ENCODE measurements around the gene FOXF1.

DNA sequence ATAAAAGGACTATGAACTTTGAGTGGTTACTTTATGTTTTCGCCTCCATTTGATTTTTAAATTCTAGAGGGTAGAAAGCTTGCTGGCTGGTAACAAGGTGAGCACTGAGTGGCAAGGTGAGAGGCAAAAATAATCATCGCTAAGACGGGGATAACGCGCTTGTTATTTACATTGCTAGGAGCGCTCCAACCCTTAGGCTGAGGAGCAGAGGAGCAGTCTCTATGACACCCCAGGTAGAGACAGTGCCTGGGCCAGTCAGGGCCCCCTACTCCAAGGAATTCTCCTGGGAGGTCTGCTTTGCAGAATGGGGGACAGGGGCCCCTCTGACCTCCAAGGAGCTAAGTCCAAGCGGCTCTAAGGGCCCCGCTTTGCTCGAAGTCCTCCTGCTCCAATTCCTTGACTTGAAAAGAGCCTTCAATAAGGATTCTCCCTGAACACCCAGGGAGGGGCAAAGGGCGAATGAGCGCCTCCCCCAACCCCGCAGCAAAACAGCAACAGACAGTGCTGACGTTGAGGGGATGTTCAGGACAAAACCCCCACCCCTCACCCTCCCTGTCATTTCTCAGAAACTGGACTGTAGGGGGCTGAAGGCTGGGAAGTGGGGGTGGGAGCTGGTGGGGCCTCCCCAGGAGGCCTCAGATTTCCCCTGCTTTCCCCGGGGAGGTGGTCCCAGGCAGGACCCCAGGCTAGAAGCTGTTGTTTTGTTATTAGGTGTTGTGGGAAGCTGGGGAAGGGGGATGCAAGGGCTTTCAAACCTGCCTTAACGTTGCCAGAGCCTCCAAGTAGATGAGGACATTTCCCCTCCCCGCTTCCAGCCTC lies 10.2 kb upstream of the FOXF1 start:
- TF ChIP-seq, protein P1, sequence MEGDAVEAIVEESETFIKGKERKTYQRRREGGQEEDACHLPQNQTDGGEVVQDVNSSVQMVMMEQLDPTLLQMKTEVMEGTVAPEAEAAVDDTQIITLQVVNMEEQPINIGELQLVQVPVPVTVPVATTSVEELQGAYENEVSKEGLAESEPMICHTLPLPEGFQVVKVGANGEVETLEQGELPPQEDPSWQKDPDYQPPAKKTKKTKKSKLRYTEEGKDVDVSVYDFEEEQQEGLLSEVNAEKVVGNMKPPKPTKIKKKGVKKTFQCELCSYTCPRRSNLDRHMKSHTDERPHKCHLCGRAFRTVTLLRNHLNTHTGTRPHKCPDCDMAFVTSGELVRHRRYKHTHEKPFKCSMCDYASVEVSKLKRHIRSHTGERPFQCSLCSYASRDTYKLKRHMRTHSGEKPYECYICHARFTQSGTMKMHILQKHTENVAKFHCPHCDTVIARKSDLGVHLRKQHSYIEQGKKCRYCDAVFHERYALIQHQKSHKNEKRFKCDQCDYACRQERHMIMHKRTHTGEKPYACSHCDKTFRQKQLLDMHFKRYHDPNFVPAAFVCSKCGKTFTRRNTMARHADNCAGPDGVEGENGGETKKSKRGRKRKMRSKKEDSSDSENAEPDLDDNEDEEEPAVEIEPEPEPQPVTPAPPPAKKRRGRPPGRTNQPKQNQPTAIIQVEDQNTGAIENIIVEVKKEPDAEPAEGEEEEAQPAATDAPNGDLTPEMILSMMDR (IDR thresholded peaks at IDR 0.05; ENCODE audit: low read length), result no peak
- TF ChIP-seq EZH2 (optimal IDR thresholded peaks at IDR 0.05; ENCODE audit: low read depth, low read length), result no peak

Data from MM.1S (cell line).